HCT116 (cell line): Measurements from ENCODE around the gene TNFSF8. TPM values are rescaled to one million over a fixed set of nuclear protein-coding genes. Genes with fewer than 3 reads are reported as not detected.

Experiments used
- ATAC-seq: fragments of 200-7000 bp; cut with Tn5 transposase; 2 replicates; pipeline ENCODE4 v1.9.1; 2020; ENCODE audit warnings: mild to moderate bottlenecking, moderate library complexity
- BruUV-seq: library from RNA; stranded (reverse); fragments of 400-500 nt; replicated peaks from 2 replicates; lab custom pipeline; 2021; lab: Mats Ljungman, UMichigan
- CTCF ChIA-PET: fragments of 300-600 bp; sonication (Branson Sonifier 250); formaldehyde crosslinking; loops from one replicate; lab custom pipeline; 2021; ENCODE audit warnings: antibody characterized with exemption; lab: Charles Lee
- POLR2A ChIA-PET: fragments of 300-600, 350-600 bp; sonication (Branson Sonifier 250); formaldehyde crosslinking; loops from one replicate; lab custom pipeline; 2021; ENCODE audit warnings: antibody characterized with exemption; lab: Charles Lee
- RAD21 ChIA-PET, 2 experiments: fragments of 300-600 bp; sonication (Branson Sonifier 250); formaldehyde crosslinking; loops; one replicate each; lab custom pipeline; 2023; ENCODE audit warnings: low total read pairs in 2 of 2; ENCODE audit not compliant: uncharacterized antibody in 2 of 2, unreplicated experiment in 2 of 2, low non-redundant PET in 1 of 2; lab: Charles Lee
- DNase-seq: peaks from one replicate; pipeline ENCODE4 v3.0.0-alpha.2; 2010; ENCODE audit warnings: low read depth, low spot score
- H2AFZ ChIP-seq: fragments of 200-600 bp; shearing (Covaris generic), sonication (generic); 2 replicates; pipeline ENCODE4 v1.6.1; 2017; ENCODE audit warnings: low read depth, mixed run types, mixed read lengths, antibody characterized with exemption, low read length; ENCODE audit not compliant: poor library complexity, severe bottlenecking
- H3K27ac ChIP-seq: 2 replicates; pipeline ENCODE4 v1.5.1; 2012; ENCODE audit warnings: low read depth, low read length
- H3K27me3 ChIP-seq: fragments of 200-600 bp; sonication (generic); 2 replicates; pipeline ENCODE4 v1.6.1; 2016; ENCODE audit warnings: mixed run types, low read length, mixed read lengths; ENCODE audit not compliant: insufficient read depth
- H3K36me3 ChIP-seq, 2 experiments: fragments of 200-500 bp in 1 of 2; fragments of 200-600 bp in 1 of 2; sonication (Bioruptor generic) in 1 of 2; sonication (generic) in 1 of 2; 2 replicates each; pipeline versions ENCODE4 v1.5.1 to v1.6.1; 2014 to 2016; ENCODE audit warnings: low read length in 2 of 2, inconsistent platforms in 1 of 2, mixed read lengths in 1 of 2, mixed run types in 1 of 2; ENCODE audit not compliant: insufficient read depth in 2 of 2, control insufficient read depth in 1 of 2
- H3K4me1 ChIP-seq, 2 experiments: fragments of 200-600 bp in 1 of 2; sonication (generic) in 1 of 2; 2 replicates each; pipeline versions ENCODE4 v1.5.1 to v1.6.1; 2012 to 2017; ENCODE audit warnings: low read length in 2 of 2, inconsistent platforms in 1 of 2, mild to moderate bottlenecking in 1 of 2, mixed read lengths in 1 of 2, mixed run types in 1 of 2, moderate library complexity in 1 of 2; ENCODE audit not compliant: insufficient read depth in 2 of 2, control insufficient read depth in 1 of 2
- H3K4me2 ChIP-seq: fragments of 200-600 bp; sonication (generic); 2 replicates; pipeline ENCODE4 v1.6.1; 2017; ENCODE audit warnings: mixed run types, low read length, mixed read lengths
- H3K4me3 ChIP-seq, 2 experiments: fragments of 200-600 bp in 1 of 2; sonication (generic) in 1 of 2; replicated peaks in 1 of 2; 2 replicates each; pipeline ENCODE4 v1.5.1; 2011 to 2016; ENCODE audit warnings: low read length in 2 of 2, control low read depth in 1 of 2, low read depth in 1 of 2, mild to moderate bottlenecking in 1 of 2, mixed read lengths in 1 of 2, mixed run types in 1 of 2
- H3K79me2 ChIP-seq: fragments of 200-600 bp; sonication (generic); 2 replicates; pipeline ENCODE4 v1.6.1; 2017; ENCODE audit warnings: mild to moderate bottlenecking, mixed run types, low read length, moderate library complexity, mixed read lengths; ENCODE audit not compliant: insufficient read depth
- H3K9ac ChIP-seq: fragments of 200-600 bp; sonication (generic); 2 replicates; pipeline ENCODE4 v1.6.1; 2016; ENCODE audit warnings: low read length, mixed read lengths
- H3K9me2 ChIP-seq: fragments of 200-600 bp; sonication (generic), shearing (Covaris generic); 2 replicates; pipeline ENCODE4 v1.6.1; 2017; ENCODE audit warnings: mixed run types, mild to moderate bottlenecking, moderate library complexity; ENCODE audit not compliant: insufficient read depth
- H3K9me3 ChIP-seq, 2 experiments: fragments of 200-500 bp in 1 of 2; fragments of 200-600 bp in 1 of 2; sonication (Bioruptor generic) in 1 of 2; sonication (generic) in 1 of 2; 2 replicates each; pipeline ENCODE4 v1.6.1; 2014 to 2017; ENCODE audit warnings: low read length in 2 of 2, mixed read lengths in 2 of 2, inconsistent platforms in 1 of 2, low read depth in 1 of 2, mild to moderate bottlenecking in 1 of 2, mixed run types in 1 of 2, moderate library complexity in 1 of 2; ENCODE audit not compliant: control insufficient read depth in 1 of 2, insufficient read depth in 1 of 2
- H4K20me1 ChIP-seq: fragments of 200-600 bp; sonication (generic), shearing (Covaris generic); 2 replicates; pipeline ENCODE4 v1.6.1; 2017; ENCODE audit warnings: mixed run types, mild to moderate bottlenecking, moderate library complexity; ENCODE audit not compliant: insufficient read depth
- EZH2 ChIP-seq: fragments of 200-600 bp; sonication (generic); IDR thresholded peaks from 2 replicates; pipeline ENCODE4 v1.6.1; 2017; ENCODE audit warnings: antibody characterized with exemption, mixed run types
- EZH2phosphoT487 ChIP-seq: fragments of 200-600 bp; IDR thresholded peaks from 2 replicates; pipeline ENCODE4 v1.6.1; 2018; ENCODE audit warnings: antibody characterized with exemption, borderline replicate concordance
- JUND ChIP-seq: IDR thresholded peaks from 2 replicates; pipeline ENCODE4 v1.6.1; 2012
- POLR2A ChIP-seq: IDR thresholded peaks from 2 replicates; pipeline ENCODE4 v1.7.0; 2011; ENCODE audit warnings: borderline replicate concordance; ENCODE audit not compliant: insufficient read depth, insufficient read length; ENCODE audit errors: extremely low read depth
- POLR2AphosphoS5 ChIP-seq: IDR thresholded peaks from 2 replicates; pipeline ENCODE4 v1.6.1; 2011; ENCODE audit warnings: mild to moderate bottlenecking, low read depth, low read length, moderate library complexity
- YY1 ChIP-seq: IDR thresholded peaks from 2 replicates; pipeline ENCODE4 v1.6.1; 2011; ENCODE audit warnings: low read length, low read depth, moderate library complexity, mild to moderate bottlenecking; ENCODE audit not compliant: insufficient replicate concordance; ENCODE audit errors: extremely low read depth
- ZBTB33 ChIP-seq: IDR thresholded peaks from 2 replicates; pipeline ENCODE4 v1.6.1; 2011; ENCODE audit warnings: mild to moderate bottlenecking, low read length, moderate library complexity; ENCODE audit not compliant: insufficient replicate concordance; ENCODE audit errors: extremely low read depth
- ZFX ChIP-seq: fragments of 450-650 bp; IDR thresholded peaks from 2 replicates; pipeline ENCODE4 v1.6.1; 2017
- intact Hi-C: fragments of 100-400 bp; cut with micrococcal nuclease; formaldehyde crosslinking; loops from 2 replicates; pipeline ENCODE4 v1.10.0; 2022
- total RNA-seq: library from RNA; stranded (reverse); gene quantifications from one replicate; pipeline ENCODE4 v1.2.1, GENCODE V29; 2021; ENCODE audit not compliant: unreplicated experiment
- TF ChIP-seq, protein P1 (sequence below): IDR thresholded peaks from 2 replicates; pipeline ENCODE4 v1.6.1; 2012; ENCODE audit warnings: low read depth

TNFSF8 gene
- total RNA-seq, 1 experiment from 2014 or later = not detected

DNA sequence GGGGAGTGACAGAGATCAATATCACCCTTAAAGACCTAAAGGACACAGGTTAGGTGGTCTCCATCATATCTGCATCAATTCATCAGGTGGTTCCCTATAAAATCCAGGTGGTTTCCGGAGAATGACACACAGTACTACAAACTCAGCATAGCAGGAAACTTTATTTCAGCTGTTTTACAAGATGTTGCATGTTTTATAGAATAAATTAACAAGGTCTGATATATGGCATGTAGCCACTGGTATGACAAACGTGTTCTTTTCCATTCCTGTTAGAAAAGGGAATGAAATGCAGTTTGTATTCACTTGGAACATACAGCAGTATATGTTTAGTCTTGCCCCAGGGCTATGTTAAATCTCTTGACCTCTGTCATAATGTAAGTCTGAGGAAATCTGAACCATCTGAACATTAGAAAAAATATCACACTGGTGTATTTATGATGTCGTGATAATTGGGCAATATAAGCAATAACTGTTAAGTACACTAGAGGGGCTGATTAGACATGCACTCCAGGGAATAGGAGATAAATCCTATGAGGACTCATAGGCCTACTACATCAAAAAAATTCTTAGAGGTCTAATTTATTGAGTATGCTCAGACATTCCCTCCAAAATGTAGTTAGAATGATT lies 42.2 kb upstream of the TNFSF8 start:
- ChIA-PET POLR2A (no interaction called here), RAD21 (no interaction called here), CTCF (no interaction called here)
- no peaks in the 10 kb centered on the region for H3K9me3 ChIP-seq
- DNase-seq (no peak), ATAC-seq (no peak)
- H3K4me1 ChIP-seq = no peaks in the 10 kb centered on the region
- no peaks in the 10 kb centered on the region for H4K20me1 ChIP-seq
- H3K79me2 ChIP-seq = no peaks in the 10 kb centered on the region
- no peaks in the 10 kb centered on the region; the same call in none of the 2 replicates for H3K27me3 ChIP-seq
- TF ChIP-seq YY1 = no peak
- TF ChIP-seq, protein P1, sequence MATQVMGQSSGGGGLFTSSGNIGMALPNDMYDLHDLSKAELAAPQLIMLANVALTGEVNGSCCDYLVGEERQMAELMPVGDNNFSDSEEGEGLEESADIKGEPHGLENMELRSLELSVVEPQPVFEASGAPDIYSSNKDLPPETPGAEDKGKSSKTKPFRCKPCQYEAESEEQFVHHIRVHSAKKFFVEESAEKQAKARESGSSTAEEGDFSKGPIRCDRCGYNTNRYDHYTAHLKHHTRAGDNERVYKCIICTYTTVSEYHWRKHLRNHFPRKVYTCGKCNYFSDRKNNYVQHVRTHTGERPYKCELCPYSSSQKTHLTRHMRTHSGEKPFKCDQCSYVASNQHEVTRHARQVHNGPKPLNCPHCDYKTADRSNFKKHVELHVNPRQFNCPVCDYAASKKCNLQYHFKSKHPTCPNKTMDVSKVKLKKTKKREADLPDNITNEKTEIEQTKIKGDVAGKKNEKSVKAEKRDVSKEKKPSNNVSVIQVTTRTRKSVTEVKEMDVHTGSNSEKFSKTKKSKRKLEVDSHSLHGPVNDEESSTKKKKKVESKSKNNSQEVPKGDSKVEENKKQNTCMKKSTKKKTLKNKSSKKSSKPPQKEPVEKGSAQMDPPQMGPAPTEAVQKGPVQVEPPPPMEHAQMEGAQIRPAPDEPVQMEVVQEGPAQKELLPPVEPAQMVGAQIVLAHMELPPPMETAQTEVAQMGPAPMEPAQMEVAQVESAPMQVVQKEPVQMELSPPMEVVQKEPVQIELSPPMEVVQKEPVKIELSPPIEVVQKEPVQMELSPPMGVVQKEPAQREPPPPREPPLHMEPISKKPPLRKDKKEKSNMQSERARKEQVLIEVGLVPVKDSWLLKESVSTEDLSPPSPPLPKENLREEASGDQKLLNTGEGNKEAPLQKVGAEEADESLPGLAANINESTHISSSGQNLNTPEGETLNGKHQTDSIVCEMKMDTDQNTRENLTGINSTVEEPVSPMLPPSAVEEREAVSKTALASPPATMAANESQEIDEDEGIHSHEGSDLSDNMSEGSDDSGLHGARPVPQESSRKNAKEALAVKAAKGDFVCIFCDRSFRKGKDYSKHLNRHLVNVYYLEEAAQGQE = no peak
- no peak for TF ChIP-seq ZBTB33
- TF ChIP-seq POLR2A = no peak
- TF ChIP-seq ZFX = no peak
- no peak for TF ChIP-seq EZH2
- TF ChIP-seq POLR2AphosphoS5 = no peak
- TF ChIP-seq JUND = no peak
- no peak for TF ChIP-seq EZH2phosphoT487
- no peak overlapping the region for H2AFZ ChIP-seq
- BruUV-seq = no TSS peak
- no peak overlapping the region for H3K27ac ChIP-seq
- no peak overlapping the region for H3K9ac ChIP-seq
- no peaks in the 10 kb centered on the region for H3K36me3 ChIP-seq
- no peak overlapping the region for H3K4me2 ChIP-seq
- H3K9me2 ChIP-seq = no peaks in the 10 kb centered on the region
- intact Hi-C loops = no loop called here
- no peak overlapping the region for H3K4me3 ChIP-seq
